DOHH2 (cell line): Measurements from ENCODE around the gene EML6.

ENCODE experiments used
- H3F3A ChIP-seq: fragments of 200-600 bp; sonication (generic), shearing (Covaris generic); 2 replicates; pipeline ENCODE4 v1.6.0; 2016; ENCODE audit warnings: antibody characterized with exemption, mild to moderate bottlenecking; ENCODE audit not compliant: control insufficient read depth, insufficient read depth
- H3K27ac ChIP-seq: fragments of 200-600 bp; sonication (generic); 2 replicates; pipeline ENCODE4 v1.5.1; 2014; ENCODE audit warnings: low read depth, mild to moderate bottlenecking, low read length, moderate library complexity
- H3K27me3 ChIP-seq: fragments of 200-600 bp; sonication (generic); 2 replicates; pipeline ENCODE4 v1.6.1; 2014; ENCODE audit warnings: mild to moderate bottlenecking, low read length, mixed read lengths; ENCODE audit not compliant: control insufficient read depth
- H3K36me3 ChIP-seq: fragments of 200-600 bp; sonication (generic); 2 replicates; pipeline ENCODE4 v1.6.1; 2014; ENCODE audit warnings: mild to moderate bottlenecking, low read length, moderate library complexity, mixed read lengths; ENCODE audit not compliant: control insufficient read depth
- H3K4me1 ChIP-seq: fragments of 200-600 bp; sonication (generic); 2 replicates; pipeline ENCODE4 v1.6.1; 2014; ENCODE audit warnings: mild to moderate bottlenecking, low read length, mixed read lengths; ENCODE audit not compliant: control insufficient read depth
- H3K4me2 ChIP-seq: fragments of 200-600 bp; sonication (generic); 2 replicates; pipeline ENCODE4 v1.6.0; 2014; ENCODE audit warnings: mild to moderate bottlenecking, low read length, moderate library complexity
- H3K4me3 ChIP-seq: fragments of 200-600 bp; sonication (generic); 2 replicates; pipeline ENCODE4 v1.5.1; 2014; ENCODE audit warnings: mild to moderate bottlenecking, low read length, mixed read lengths
- H3K79me2 ChIP-seq: fragments of 200-600 bp; sonication (generic); 2 replicates; pipeline ENCODE4 v1.6.1; 2014; ENCODE audit warnings: mild to moderate bottlenecking, low read length, mixed read lengths; ENCODE audit not compliant: control insufficient read depth
- H3K9me2 ChIP-seq: fragments of 200-600 bp; sonication (generic); replicated peaks from 2 replicates; pipeline ENCODE4 v1.6.1; 2014; ENCODE audit warnings: mild to moderate bottlenecking, low read length, mixed read lengths; ENCODE audit not compliant: control insufficient read depth
- H3K9me3 ChIP-seq: fragments of 200-600 bp; sonication (generic); 2 replicates; pipeline ENCODE4 v1.6.1; 2014; ENCODE audit warnings: antibody characterized with exemption, low read length, mixed read lengths; ENCODE audit not compliant: control insufficient read depth, insufficient read depth
- H4K20me1 ChIP-seq: fragments of 200-600 bp; sonication (generic); 2 replicates; pipeline ENCODE4 v1.6.0; 2014; ENCODE audit warnings: low read depth, mild to moderate bottlenecking, antibody characterized with exemption, low read length, moderate library complexity; ENCODE audit not compliant: control insufficient read depth, insufficient read depth
- EZH2phosphoT487 ChIP-seq: fragments of 200-600 bp; sonication (generic); IDR thresholded peaks from 2 replicates; pipeline ENCODE4 v1.6.1; 2017; ENCODE audit warnings: borderline replicate concordance, mild to moderate bottlenecking, antibody characterized with exemption, low read length, moderate library complexity, mixed read lengths
- TF ChIP-seq, protein P1 (sequence below): fragments of 200-600 bp; sonication (generic); IDR thresholded peaks from one replicate; pipeline ENCODE4 v1.5.1; 2014; ENCODE audit warnings: antibody characterized with exemption, mild to moderate bottlenecking, low read depth, low read length; ENCODE audit not compliant: poor library complexity, severe bottlenecking

EML6 gene

DNA sequence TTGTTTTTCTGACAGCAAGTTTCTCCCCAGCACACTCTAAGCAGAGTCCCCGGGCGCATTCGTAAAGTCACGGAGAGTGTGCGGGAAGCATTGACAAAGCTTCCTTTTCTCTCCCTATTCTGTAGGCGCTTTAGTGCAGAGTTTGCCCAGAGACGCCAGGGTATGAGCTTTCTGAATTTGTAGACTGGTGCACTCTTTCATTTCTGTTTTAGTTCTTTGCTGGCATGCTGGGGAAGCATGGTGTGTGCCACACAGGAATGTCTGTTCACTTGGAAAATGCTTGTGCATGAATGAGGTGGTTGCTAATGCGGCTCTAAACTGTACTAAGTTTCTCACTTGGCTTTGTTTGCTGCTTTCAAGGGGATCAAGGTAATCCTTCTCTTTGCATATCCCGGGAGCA, 224.2 kb downstream of the EML6 start:
- H3K27ac ChIP-seq, result no peak overlapping the region
- no peaks in the 10 kb centered on the region for H3K4me1 ChIP-seq
- peaks cover 5% of the 10 kb centered on the region for H3F3A ChIP-seq
- no peaks in the 10 kb centered on the region for H3K79me2 ChIP-seq
- no peaks in the 10 kb centered on the region for H3K9me3 ChIP-seq
- no peaks in the 10 kb centered on the region for H3K9me2 ChIP-seq
- no peak overlapping the region for H3K4me2 ChIP-seq
- no peak for TF ChIP-seq EZH2phosphoT487
- TF ChIP-seq, protein P1, sequence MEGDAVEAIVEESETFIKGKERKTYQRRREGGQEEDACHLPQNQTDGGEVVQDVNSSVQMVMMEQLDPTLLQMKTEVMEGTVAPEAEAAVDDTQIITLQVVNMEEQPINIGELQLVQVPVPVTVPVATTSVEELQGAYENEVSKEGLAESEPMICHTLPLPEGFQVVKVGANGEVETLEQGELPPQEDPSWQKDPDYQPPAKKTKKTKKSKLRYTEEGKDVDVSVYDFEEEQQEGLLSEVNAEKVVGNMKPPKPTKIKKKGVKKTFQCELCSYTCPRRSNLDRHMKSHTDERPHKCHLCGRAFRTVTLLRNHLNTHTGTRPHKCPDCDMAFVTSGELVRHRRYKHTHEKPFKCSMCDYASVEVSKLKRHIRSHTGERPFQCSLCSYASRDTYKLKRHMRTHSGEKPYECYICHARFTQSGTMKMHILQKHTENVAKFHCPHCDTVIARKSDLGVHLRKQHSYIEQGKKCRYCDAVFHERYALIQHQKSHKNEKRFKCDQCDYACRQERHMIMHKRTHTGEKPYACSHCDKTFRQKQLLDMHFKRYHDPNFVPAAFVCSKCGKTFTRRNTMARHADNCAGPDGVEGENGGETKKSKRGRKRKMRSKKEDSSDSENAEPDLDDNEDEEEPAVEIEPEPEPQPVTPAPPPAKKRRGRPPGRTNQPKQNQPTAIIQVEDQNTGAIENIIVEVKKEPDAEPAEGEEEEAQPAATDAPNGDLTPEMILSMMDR, result no peak
- H3K4me3 ChIP-seq, result no peak overlapping the region
- H3K27me3 ChIP-seq, result no peaks in the 10 kb centered on the region
- H3K36me3 ChIP-seq, result no peaks in the 10 kb centered on the region
- H4K20me1 ChIP-seq, result no peaks in the 10 kb centered on the region

GRCh38 chr2:54948120-54948519, 224.7 kb downstream of the EML6 start:
- no peak for TF ChIP-seq EZH2phosphoT487
- TF ChIP-seq, protein P1, result no peak
- Histone ChIP-seq H3K27me3 (no peaks in the 10 kb centered on the region), H3K9me2 (no peaks in the 10 kb centered on the region), H3K9me3 (no peaks in the 10 kb centered on the region), H3K36me3 (no peaks in the 10 kb centered on the region), H3F3A (peaks cover 5% of the 10 kb centered on the region), H3K4me1 (no peaks in the 10 kb centered on the region), H3K4me3 (no peak overlapping the region), H3K27ac (no peak overlapping the region), H4K20me1 (no peaks in the 10 kb centered on the region), H3K4me2 (no peak overlapping the region), H3K79me2 (no peaks in the 10 kb centered on the region)

- Histone ChIP-seq H3K79me2 (no peaks in the 10 kb centered on the region), H4K20me1 (no peaks in the 10 kb centered on the region), H3K4me1 (no peaks in the 10 kb centered on the region), H3K36me3 (no peaks in the 10 kb centered on the region; the same call in 1 of the 2 replicates), H3K27me3 (no peaks in the 10 kb centered on the region), H3K9me2 (no peaks in the 10 kb centered on the region), H3K27ac (no peak overlapping the region), H3K4me3 (no peak overlapping the region), H3K9me3 (no peaks in the 10 kb centered on the region), H3K4me2 (no peak overlapping the region), H3F3A (no peaks in the 10 kb centered on the region; the same call in 1 of the 2 replicates)
- TF ChIP-seq, protein P1, result no peak
- no peak for TF ChIP-seq EZH2phosphoT487
Measured at GRCh38 chr2:54949431-54949830, 226.0 kb downstream of the EML6 start.
